ENCODE data around the gene CPA4.

Gene CPA4

GRCh38 chr7:130268463-130269317 lies 24.3 kb upstream of the CPA4 start:
- H3K27ac ChIP-seq (ENCODE audit: low read length) = peak overlapping the region; percentile 2; the same call in 1 of the 2 replicates
- H3K4me3 ChIP-seq (ENCODE audit: low read length) = no peak overlapping the region
- H3K79me2 ChIP-seq (ENCODE audit: low read length) = no peaks in the 10 kb centered on the region
- DNase-seq = peak; percentile 59
- no peaks in the 10 kb centered on the region for H3K9me3 ChIP-seq (replicated peaks; ENCODE audit: insufficient read depth, low read length)
- H3K27me3 ChIP-seq (replicated peaks; ENCODE audit: insufficient read depth, low read length) = no peaks in the 10 kb centered on the region
- H3K4me2 ChIP-seq (ENCODE audit: low read depth, low read length) = peak overlapping the region; percentile 4; the same call in 1 of the 2 replicates
- H3K9me2 ChIP-seq (replicated peaks; ENCODE audit: insufficient read depth, low read length) = no peaks in the 10 kb centered on the region
- H3K9ac ChIP-seq (ENCODE audit: low read length) = no peak overlapping the region
- H3F3A ChIP-seq (ENCODE audit: insufficient read depth, low read length) = no peaks in the 10 kb centered on the region
- 0 out of 2 replicates have a peak overlapping the region, but pooled peaks have one; percentile 8 for H2AFZ ChIP-seq (ENCODE audit: low read length)
- TF ChIP-seq EZH2 (optimal IDR thresholded peaks at IDR 0.05; ENCODE audit: low read depth, low read length) (no peak), CTCF (IDR thresholded peaks at IDR 0.05; ENCODE audit: low read length) (no peak), EZH2phosphoT487 (IDR thresholded peaks at IDR 0.05; ENCODE audit: low read length) (no peak)
- no peaks in the 10 kb centered on the region for H3K36me3 ChIP-seq (replicated peaks; ENCODE audit: insufficient read depth, low read length)
- no peaks in the 10 kb centered on the region for H4K20me1 ChIP-seq (ENCODE audit: insufficient read depth, low read length)
- H3K4me1 ChIP-seq (ENCODE audit: low read length) = peaks cover 13% of the 10 kb centered on the region

GRCh38 chr7:130269318-130269694 lies 23.7 kb upstream of the CPA4 start:
- H3F3A ChIP-seq (ENCODE audit: insufficient read depth, low read length) = no peaks in the 10 kb centered on the region
- H2AFZ ChIP-seq (ENCODE audit: low read length) = no peak overlapping the region
- peak overlapping the region; percentile 4; the same call in 1 of the 2 replicates for H3K4me2 ChIP-seq (ENCODE audit: low read depth, low read length)
- H3K36me3 ChIP-seq (replicated peaks; ENCODE audit: insufficient read depth, low read length) = no peaks in the 10 kb centered on the region
- no peaks in the 10 kb centered on the region for H3K9me3 ChIP-seq (replicated peaks; ENCODE audit: insufficient read depth, low read length)
- peaks cover 13% of the 10 kb centered on the region for H3K4me1 ChIP-seq (ENCODE audit: low read length)
- no peak overlapping the region for H3K4me3 ChIP-seq (ENCODE audit: low read length)
- no peak overlapping the region for H3K27ac ChIP-seq (ENCODE audit: low read length)
- no peak overlapping the region for H3K9ac ChIP-seq (ENCODE audit: low read length)
- no peaks in the 10 kb centered on the region for H3K9me2 ChIP-seq (replicated peaks; ENCODE audit: insufficient read depth, low read length)
- TF ChIP-seq EZH2phosphoT487 (IDR thresholded peaks at IDR 0.05; ENCODE audit: low read length) (no peak), EZH2 (optimal IDR thresholded peaks at IDR 0.05; ENCODE audit: low read depth, low read length) (no peak), CTCF (IDR thresholded peaks at IDR 0.05; ENCODE audit: low read length) (no peak)
- H3K27me3 ChIP-seq (replicated peaks; ENCODE audit: insufficient read depth, low read length) = no peaks in the 10 kb centered on the region
- no peaks in the 10 kb centered on the region for H4K20me1 ChIP-seq (ENCODE audit: insufficient read depth, low read length)
- no peaks in the 10 kb centered on the region for H3K79me2 ChIP-seq (ENCODE audit: low read length)
- no peak for DNase-seq

- H3K9ac ChIP-seq (ENCODE audit: low read length) = no peak overlapping the region
- H3K27ac ChIP-seq (ENCODE audit: low read length) = no peak overlapping the region
- H2AFZ ChIP-seq (ENCODE audit: low read length) = 0 out of 2 replicates have a peak overlapping the region, but pooled peaks have one; percentile 3
- no peaks in the 10 kb centered on the region for H3K9me2 ChIP-seq (replicated peaks; ENCODE audit: insufficient read depth, low read length)
- H3K4me2 ChIP-seq (ENCODE audit: low read depth, low read length) = no peak overlapping the region
- H3K4me3 ChIP-seq (ENCODE audit: low read length) = no peak overlapping the region
- no peaks in the 10 kb centered on the region for H4K20me1 ChIP-seq (ENCODE audit: insufficient read depth, low read length)
- TF ChIP-seq EZH2phosphoT487 (IDR thresholded peaks at IDR 0.05; ENCODE audit: low read length) (no peak), CTCF (IDR thresholded peaks at IDR 0.05; ENCODE audit: low read length) (no peak), EZH2 (optimal IDR thresholded peaks at IDR 0.05; ENCODE audit: low read depth, low read length) (no peak)
- H3F3A ChIP-seq (ENCODE audit: insufficient read depth, low read length) = no peaks in the 10 kb centered on the region
- H3K4me1 ChIP-seq (ENCODE audit: low read length) = peaks cover 13% of the 10 kb centered on the region
- no peaks in the 10 kb centered on the region for H3K79me2 ChIP-seq (ENCODE audit: low read length)
- no peak for DNase-seq
- no peaks in the 10 kb centered on the region for H3K36me3 ChIP-seq (replicated peaks; ENCODE audit: insufficient read depth, low read length)
- H3K9me3 ChIP-seq (replicated peaks; ENCODE audit: insufficient read depth, low read length) = no peaks in the 10 kb centered on the region
- H3K27me3 ChIP-seq (replicated peaks; ENCODE audit: insufficient read depth, low read length) = no peaks in the 10 kb centered on the region
These were observed 21.8 kb upstream of the CPA4 start for GRCh38 chr7:130270947-130271800.

All from MM.1S (cell line).